Liver (tissue), 9 donors: ENCODE results near the gene ZNF438. TPM values are rescaled to one million over a fixed set of nuclear protein-coding genes. Genes with fewer than 3 reads are reported as not detected.

ENCODE experiments used
- DNase-seq: peaks from one replicate; pipeline ENCODE4 v3.0.0-alpha.2; 2017; ENCODE audit warnings: low spot score
- H3K27ac ChIP-seq, 2 donors: one replicate each; pipeline ENCODE4 v1.7.0; 2013; ENCODE audit warnings: inconsistent platforms in 2 of 2, low read length in 2 of 2, control low read depth in 1 of 2, low read depth in 1 of 2, mild to moderate bottlenecking in 1 of 2
- H3K27me3 ChIP-seq, 4 donors: one replicate each; pipeline versions ENCODE4 v1.6.1 to v1.7.0; 2013; ENCODE audit warnings: low read length in 3 of 4, inconsistent platforms in 1 of 4, mild to moderate bottlenecking in 1 of 4, moderate library complexity in 1 of 4; ENCODE audit not compliant: control insufficient read depth in 4 of 4, insufficient read depth in 4 of 4
- H3K36me3 ChIP-seq, 4 donors: one replicate each; pipeline versions ENCODE4 v1.6.1 to v1.7.0; 2013; ENCODE audit warnings: low read length in 3 of 4, mild to moderate bottlenecking in 3 of 4, low read depth in 1 of 4, moderate library complexity in 1 of 4; ENCODE audit not compliant: control insufficient read depth in 4 of 4, insufficient read depth in 3 of 4
- H3K4me1 ChIP-seq, 4 donors: one replicate each; pipeline versions ENCODE4 v1.6.1 to v1.7.0; 2013; ENCODE audit warnings: low read length in 3 of 4, mild to moderate bottlenecking in 3 of 4, moderate library complexity in 1 of 4; ENCODE audit not compliant: control insufficient read depth in 4 of 4, insufficient read depth in 4 of 4
- H3K4me3 ChIP-seq, 3 donors: one replicate each; pipeline versions ENCODE4 v1.6.1 to v1.7.0; 2013; ENCODE audit warnings: low read length in 3 of 3, control low read depth in 1 of 3, low read depth in 1 of 3, mild to moderate bottlenecking in 1 of 3
- H3K9ac ChIP-seq, 2 donors: one replicate each; pipeline ENCODE4 v1.7.0; 2013; ENCODE audit warnings: low read length in 2 of 2, mild to moderate bottlenecking in 2 of 2, moderate library complexity in 2 of 2, control low read depth in 1 of 2, low read depth in 1 of 2
- H3K9me3 ChIP-seq, 4 donors: one replicate each; pipeline versions ENCODE4 v1.6.1 to v1.7.0; 2013; ENCODE audit warnings: low read length in 3 of 4; ENCODE audit not compliant: control insufficient read depth in 4 of 4
- EGR1 ChIP-seq, 2 donors: IDR thresholded peaks; 2 replicates each; pipeline ENCODE4 v1.6.1; 2016 to 2018; ENCODE audit warnings: antibody characterized with exemption in 2 of 2, low read depth in 2 of 2
- FOXA1 ChIP-seq: IDR thresholded peaks from 2 replicates; pipeline ENCODE4 v1.6.1; 2016; ENCODE audit warnings: antibody characterized with exemption
- FOXA2 ChIP-seq: IDR thresholded peaks from 2 replicates; pipeline ENCODE4 v1.6.1; 2016; ENCODE audit warnings: antibody characterized with exemption
- GABPA ChIP-seq, 2 donors: IDR thresholded peaks in 1 of 2; conservative IDR thresholded peaks in 1 of 2; 2 replicates each; pipeline ENCODE4 v1.6.1; 2016; ENCODE audit warnings: antibody characterized with exemption in 2 of 2, mild to moderate bottlenecking in 1 of 2, moderate library complexity in 1 of 2
- HNF4A ChIP-seq, 2 donors: conservative IDR thresholded peaks; 2 replicates each; pipeline ENCODE4 v1.6.1; 2016; ENCODE audit warnings: antibody characterized with exemption in 2 of 2, mild to moderate bottlenecking in 2 of 2
- HNF4G ChIP-seq: IDR thresholded peaks from 2 replicates; pipeline ENCODE4 v1.6.1; 2016; ENCODE audit warnings: antibody characterized with exemption
- JUND ChIP-seq, 2 donors: IDR thresholded peaks; 2 replicates each; pipeline ENCODE4 v1.6.1; 2016; ENCODE audit warnings: antibody characterized with exemption in 2 of 2
- NR2F2 ChIP-seq: IDR thresholded peaks from 2 replicates; pipeline ENCODE4 v1.6.1; 2016; ENCODE audit warnings: antibody characterized with exemption
- RAD21 ChIP-seq, 2 donors: IDR thresholded peaks; 2 replicates each; pipeline ENCODE4 v1.6.1; 2016; ENCODE audit warnings: antibody characterized with exemption in 2 of 2, mild to moderate bottlenecking in 2 of 2
- REST ChIP-seq: IDR thresholded peaks from 2 replicates; pipeline ENCODE4 v1.6.1; 2016; ENCODE audit warnings: antibody characterized with exemption, mild to moderate bottlenecking
- RXRA ChIP-seq, 2 donors: IDR thresholded peaks; 2 replicates each; pipeline ENCODE4 v1.6.1; 2017 to 2018; ENCODE audit warnings: antibody characterized with exemption in 2 of 2, mild to moderate bottlenecking in 1 of 2
- SP1 ChIP-seq: IDR thresholded peaks from 2 replicates; pipeline ENCODE4 v1.6.1; 2018; ENCODE audit warnings: antibody characterized with exemption, mild to moderate bottlenecking
- TAF1 ChIP-seq: conservative IDR thresholded peaks from 2 replicates; pipeline ENCODE4 v1.6.1; 2016; ENCODE audit warnings: antibody characterized with exemption, mild to moderate bottlenecking
- YY1 ChIP-seq: IDR thresholded peaks from 2 replicates; pipeline ENCODE4 v1.6.1; 2016; ENCODE audit warnings: antibody characterized with exemption, mild to moderate bottlenecking
- WGBS: extraction: QIAGEN DNeasy Blood & Tissue Kit; methylation state at CpG from one replicate; pipeline ENCODE4 v1.1.7; 2013; 5-methylcytosine and 5-hydroxymethylcytosine counted together
- polyA plus RNA-seq, 2 donors: library from polyadenylated mRNA; stranded (reverse) in 1 of 2; unstranded in 1 of 2; fragments of 200-250 nt in 1 of 2; fragments of >200 nt in 1 of 2; fragmentation: Nextera tagmentation in 1 of 2; extraction: Ambion mirVana in 1 of 2; gene quantifications; one replicate each; pipeline versions ENCODE4 v1.2.1 to v1.2.3, GENCODE V29; 2013 to 2015
- total RNA-seq, 2 donors: library from RNA; depleted of rRNA; stranded (reverse); fragments of >200 nt; gene quantifications; one replicate each; pipeline ENCODE4 v1.2.3, GENCODE V29; 2014
- TF ChIP-seq, protein P1 (sequence below): IDR thresholded peaks from 2 replicates; pipeline ENCODE4 v1.6.1; 2016; ENCODE audit warnings: antibody characterized with exemption
- TF ChIP-seq, protein P2 (sequence below): IDR thresholded peaks from 2 replicates; pipeline ENCODE4 v1.6.1; 2016; ENCODE audit warnings: antibody characterized with exemption
- TF ChIP-seq, protein P3 (sequence below): IDR thresholded peaks from 2 replicates; pipeline ENCODE4 v1.6.1; 2016; ENCODE audit warnings: antibody characterized with exemption
- TF ChIP-seq, protein P4 (sequence below): fragments of 150-350 bp; IDR thresholded peaks from 2 replicates; pipeline ENCODE4 v1.5.1; 2017; ENCODE audit warnings: improper control_type of control experiment, low read depth, low read length; ENCODE audit not compliant: missing input control
- donor health status: healthy.
- donor health status: healthy.
- donor health status: healthy.
- donor health status: healthy.
- donor health status: healthy.

ZNF438 gene
- total and polyA plus RNA-seq, 4 donors = 1.9 to 2.9 (median 2.2) TPM

- H3K27me3 ChIP-seq = no peaks in the 10 kb centered on the region
- H3K4me1 ChIP-seq = no peaks in the 10 kb centered on the region
- no peak for DNase-seq
- no peak overlapping the region for H3K4me3 ChIP-seq
- no peaks in the 10 kb centered on the region for H3K9me3 ChIP-seq
- H3K9ac ChIP-seq = no peak overlapping the region
- 82% methylated on average over 6 of the region's 6 CpGs for WGBS
- no peaks in the 10 kb centered on the region for H3K36me3 ChIP-seq
- no peak overlapping the region for H3K27ac ChIP-seq
- TF ChIP-seq HNF4A (conservative IDR thresholded peaks at IDR 0.05) (no peak), FOXA1 (no peak), RXRA (IDR thresholded peaks at IDR 0.05) (no peak), SP1 (no peak), YY1 (no peak), HNF4G (no peak), EGR1 (IDR thresholded peaks at IDR 0.05; ENCODE audit: low read depth in 2 of 2) (no peak), GABPA (IDR thresholded peaks at IDR 0.05 in 1 of 2, conservative IDR thresholded peaks at IDR 0.05 in 1 of 2) (no peak), JUND (IDR thresholded peaks at IDR 0.05) (no peak), REST (no peak), FOXA2 (no peak), RAD21 (IDR thresholded peaks at IDR 0.05) (no peak), TAF1 (no peak)
- TF ChIP-seq, protein P1, sequence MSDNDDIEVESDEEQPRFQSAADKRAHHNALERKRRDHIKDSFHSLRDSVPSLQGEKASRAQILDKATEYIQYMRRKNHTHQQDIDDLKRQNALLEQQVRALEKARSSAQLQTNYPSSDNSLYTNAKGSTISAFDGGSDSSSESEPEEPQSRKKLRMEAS = no peak
- TF ChIP-seq, protein P2, sequence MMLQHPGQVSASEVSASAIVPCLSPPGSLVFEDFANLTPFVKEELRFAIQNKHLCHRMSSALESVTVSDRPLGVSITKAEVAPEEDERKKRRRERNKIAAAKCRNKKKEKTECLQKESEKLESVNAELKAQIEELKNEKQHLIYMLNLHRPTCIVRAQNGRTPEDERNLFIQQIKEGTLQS = no peak
- TF ChIP-seq, protein P3, sequence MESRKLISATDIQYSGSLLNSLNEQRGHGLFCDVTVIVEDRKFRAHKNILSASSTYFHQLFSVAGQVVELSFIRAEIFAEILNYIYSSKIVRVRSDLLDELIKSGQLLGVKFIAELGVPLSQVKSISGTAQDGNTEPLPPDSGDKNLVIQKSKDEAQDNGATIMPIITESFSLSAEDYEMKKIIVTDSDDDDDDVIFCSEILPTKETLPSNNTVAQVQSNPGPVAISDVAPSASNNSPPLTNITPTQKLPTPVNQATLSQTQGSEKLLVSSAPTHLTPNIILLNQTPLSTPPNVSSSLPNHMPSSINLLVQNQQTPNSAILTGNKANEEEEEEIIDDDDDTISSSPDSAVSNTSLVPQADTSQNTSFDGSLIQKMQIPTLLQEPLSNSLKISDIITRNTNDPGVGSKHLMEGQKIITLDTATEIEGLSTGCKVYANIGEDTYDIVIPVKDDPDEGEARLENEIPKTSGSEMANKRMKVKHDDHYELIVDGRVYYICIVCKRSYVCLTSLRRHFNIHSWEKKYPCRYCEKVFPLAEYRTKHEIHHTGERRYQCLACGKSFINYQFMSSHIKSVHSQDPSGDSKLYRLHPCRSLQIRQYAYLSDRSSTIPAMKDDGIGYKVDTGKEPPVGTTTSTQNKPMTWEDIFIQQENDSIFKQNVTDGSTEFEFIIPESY = no peak
- TF ChIP-seq, protein P4, sequence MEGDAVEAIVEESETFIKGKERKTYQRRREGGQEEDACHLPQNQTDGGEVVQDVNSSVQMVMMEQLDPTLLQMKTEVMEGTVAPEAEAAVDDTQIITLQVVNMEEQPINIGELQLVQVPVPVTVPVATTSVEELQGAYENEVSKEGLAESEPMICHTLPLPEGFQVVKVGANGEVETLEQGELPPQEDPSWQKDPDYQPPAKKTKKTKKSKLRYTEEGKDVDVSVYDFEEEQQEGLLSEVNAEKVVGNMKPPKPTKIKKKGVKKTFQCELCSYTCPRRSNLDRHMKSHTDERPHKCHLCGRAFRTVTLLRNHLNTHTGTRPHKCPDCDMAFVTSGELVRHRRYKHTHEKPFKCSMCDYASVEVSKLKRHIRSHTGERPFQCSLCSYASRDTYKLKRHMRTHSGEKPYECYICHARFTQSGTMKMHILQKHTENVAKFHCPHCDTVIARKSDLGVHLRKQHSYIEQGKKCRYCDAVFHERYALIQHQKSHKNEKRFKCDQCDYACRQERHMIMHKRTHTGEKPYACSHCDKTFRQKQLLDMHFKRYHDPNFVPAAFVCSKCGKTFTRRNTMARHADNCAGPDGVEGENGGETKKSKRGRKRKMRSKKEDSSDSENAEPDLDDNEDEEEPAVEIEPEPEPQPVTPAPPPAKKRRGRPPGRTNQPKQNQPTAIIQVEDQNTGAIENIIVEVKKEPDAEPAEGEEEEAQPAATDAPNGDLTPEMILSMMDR = no peak
Observed at GRCh38 chr10:31063841-31064240, 32.2 kb upstream of the ZNF438 start.

DNA sequence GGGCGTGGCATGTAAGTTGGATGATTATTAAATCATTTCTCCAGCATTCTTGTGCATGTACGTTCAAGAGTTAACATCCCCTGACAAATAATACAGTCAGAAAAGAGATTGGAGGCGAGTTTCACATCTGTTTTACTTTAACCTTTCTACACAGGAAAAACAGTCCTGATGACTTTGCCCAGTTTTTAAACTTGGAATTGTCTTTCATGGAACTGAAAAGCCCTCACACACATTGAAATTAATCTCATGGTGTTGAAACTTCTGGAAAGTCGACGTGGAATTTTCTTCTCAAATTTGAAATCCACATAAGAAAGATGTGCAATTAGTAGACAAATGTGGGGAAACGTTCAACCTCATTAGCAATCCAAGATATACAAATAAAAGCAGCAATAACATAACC is 31.2 kb upstream of the ZNF438 start:
- no peak overlapping the region for H3K27ac ChIP-seq
- no peaks in the 10 kb centered on the region for H3K4me1 ChIP-seq
- H3K36me3 ChIP-seq = no peaks in the 10 kb centered on the region
- TF ChIP-seq FOXA2 (no peak), GABPA (IDR thresholded peaks at IDR 0.05 in 1 of 2, conservative IDR thresholded peaks at IDR 0.05 in 1 of 2) (no peak), REST (no peak), JUND (IDR thresholded peaks at IDR 0.05) (no peak), EGR1 (IDR thresholded peaks at IDR 0.05; ENCODE audit: low read depth in 2 of 2) (no peak), YY1 (no peak), NR2F2 (no peak)
- TF ChIP-seq, protein P1 = no peak
- TF ChIP-seq, protein P2 = no peak
- no peak overlapping the region for H3K4me3 ChIP-seq
- no peak for DNase-seq
- H3K27me3 ChIP-seq = no peaks in the 10 kb centered on the region
- 75% methylated on average over 6 of the region's 6 CpGs for WGBS
- no peaks in the 10 kb centered on the region for H3K9me3 ChIP-seq
- no peak overlapping the region for H3K9ac ChIP-seq
